HG03045 (cell line): ENCODE results near the gene CBLIF.
"Not testable (repeated sequence)": the region's sequence is repeated elsewhere in the genome, so short reads cannot be mapped to it uniquely, and the experiment has no call there.

ENCODE experiments used
- ATAC-seq: cut with Tn5 transposase; IDR thresholded peaks from one replicate; pipeline ENCODE4 v1.9.1; 2021; ENCODE audit warnings: mild to moderate bottlenecking, moderate library complexity; ENCODE audit not compliant: unreplicated experiment

Gene CBLIF

GRCh38 chr11:59800390-59801025 lies 44.8 kb downstream of the CBLIF start:
- ATAC-seq, result no peak

- no peak for ATAC-seq
Measured at GRCh38 chr11:59794417-59794816, 50.9 kb downstream of the CBLIF start.

- ATAC-seq, result no peak
Measured at GRCh38 chr11:59792507-59792906, 52.8 kb downstream of the CBLIF start.

- ATAC-seq, result no peak
Measured at GRCh38 chr11:59791639-59792038, 53.7 kb downstream of the CBLIF start.

GRCh38 chr11:59787816-59788215 lies 57.5 kb downstream of the CBLIF start:
- no peak for ATAC-seq

- no peak for ATAC-seq
Measured at GRCh38 chr11:59787255-59787588, 58.1 kb downstream of the CBLIF start.

- ATAC-seq, result no peak
Measured at GRCh38 chr11:59785818-59786217, 59.5 kb downstream of the CBLIF start.

GRCh38 chr11:59784441-59784840 lies 60.9 kb downstream of the CBLIF start:
- not testable (repeated sequence) for ATAC-seq

GRCh38 chr11:59783632-59784090 lies 61.6 kb downstream of the CBLIF start:
- ATAC-seq, result no peak

GRCh38 chr11:59782080-59782479 lies 63.2 kb downstream of the CBLIF start:
- no peak for ATAC-seq

- no peak for ATAC-seq
Measured at GRCh38 chr11:59779487-59779886, 65.8 kb downstream of the CBLIF start.
